ENCODE data around the gene HS6ST1. TPM values are rescaled to one million over a fixed set of nuclear protein-coding genes. Genes with fewer than 3 reads are reported as not detected.

HS6ST1 gene
- 22.4 and 34.1 TPM in 2 replicates for polyA plus RNA-seq (2011; rRNA removed)
- polyA minus RNA-seq (2011; rRNA and poly(A)+ RNA removed): 31.3 and 39.9 TPM in 2 replicates

- DNase-seq (ENCODE audit: low read depth, low spot score): no peak
- H3K9me3 ChIP-seq (ENCODE audit: control insufficient read depth, insufficient read depth, low read length): peaks cover 3% of the 10 kb centered on the region; the same call in 1 of the 2 replicates
- no peak for TF ChIP-seq CTCF (IDR thresholded peaks at IDR 0.05; ENCODE audit: low read depth, low read length)
- peak within 1 kb of the TSS; percentile 84 for H3K4me3 ChIP-seq (ENCODE audit: low read depth, low read length)
- ChIA-PET POLR2A (no interaction called here), CTCF (no interaction called here)
- no peak within 1 kb of the TSS for H3K27ac ChIP-seq (ENCODE audit: low read depth, low read length)
- H3K27me3 ChIP-seq (ENCODE audit: control insufficient read depth, insufficient read depth, low read length): no peaks in the 10 kb centered on the region
These were observed at the start of gene HS6ST1 for GRCh38 chr2:128318776-128319464. TSS of gene HS6ST1 (minus strand) at chr2:128318868. CDS start at chr2:128318563, 305 bp downstream.

GRCh38 chr2:128367601-128368359 lies 49.1 kb upstream of the HS6ST1 start:
- Histone ChIP-seq H3K4me3 (ENCODE audit: low read depth, low read length) (no peak overlapping the region), H3K27ac (ENCODE audit: low read depth, low read length) (no peak overlapping the region), H3K27me3 (ENCODE audit: control insufficient read depth, insufficient read depth, low read length) (no peaks in the 10 kb centered on the region), H3K9me3 (ENCODE audit: control insufficient read depth, insufficient read depth, low read length) (no peaks in the 10 kb centered on the region; the same call in 1 of the 2 replicates)
- TF ChIP-seq CTCF (IDR thresholded peaks at IDR 0.05; ENCODE audit: low read depth, low read length): no peak
- POLR2A ChIA-PET: no interaction called here
- CTCF ChIA-PET: no interaction called here
- no peak for DNase-seq (ENCODE audit: low read depth, low spot score)

- POLR2A ChIA-PET: interaction anchor here (0.6 kb wide), 1 partner anchor 102 kb away, joined by 3 read pairs; no protein-coding TSS in a partner anchor
- H3K9me3 ChIP-seq (ENCODE audit: control insufficient read depth, insufficient read depth, low read length): no peaks in the 10 kb centered on the region; the same call in 1 of the 2 replicates
These were observed 48.2 kb upstream of the HS6ST1 start for GRCh38 chr2:128366713-128367511.

GRCh38 chr2:128365217-128365905 lies 46.7 kb upstream of the HS6ST1 start:
- H3K4me3 ChIP-seq (ENCODE audit: low read depth, low read length): no peak overlapping the region
- no peak overlapping the region for H3K27ac ChIP-seq (ENCODE audit: low read depth, low read length)
- ChIA-PET POLR2A (no interaction called here), CTCF (interaction anchor here (0.7 kb wide), 1 partner anchor 332 kb away, joined by 3 read pairs; no protein-coding TSS in a partner anchor)
- TF ChIP-seq CTCF (IDR thresholded peaks at IDR 0.05; ENCODE audit: low read depth, low read length): no peak
- no peak for DNase-seq (ENCODE audit: low read depth, low spot score)
- no peaks in the 10 kb centered on the region for H3K27me3 ChIP-seq (ENCODE audit: control insufficient read depth, insufficient read depth, low read length)
- H3K9me3 ChIP-seq (ENCODE audit: control insufficient read depth, insufficient read depth, low read length): peaks cover 4% of the 10 kb centered on the region; the same call in 1 of the 2 replicates

More at GRCh38 chr2:128366713-128367511, 48.2 kb upstream of the HS6ST1 start:
- CTCF ChIA-PET: no interaction called here
- H3K4me3 ChIP-seq (ENCODE audit: low read depth, low read length): no peak overlapping the region
- TF ChIP-seq CTCF (IDR thresholded peaks at IDR 0.05; ENCODE audit: low read depth, low read length): no peak
- no peak overlapping the region for H3K27ac ChIP-seq (ENCODE audit: low read depth, low read length)
- no peaks in the 10 kb centered on the region for H3K27me3 ChIP-seq (ENCODE audit: control insufficient read depth, insufficient read depth, low read length)
- DNase-seq (ENCODE audit: low read depth, low spot score): no peak
